ENCODE results near the gene RPGRIP1. TPM values are rescaled to one million over a fixed set of nuclear protein-coding genes. Genes with fewer than 3 reads are reported as not detected.

The RPGRIP1 gene
- total and polyA plus RNA-seq, 2 experiments from 2014 or later, result 0.31 TPM; not detected in 1

DNA sequence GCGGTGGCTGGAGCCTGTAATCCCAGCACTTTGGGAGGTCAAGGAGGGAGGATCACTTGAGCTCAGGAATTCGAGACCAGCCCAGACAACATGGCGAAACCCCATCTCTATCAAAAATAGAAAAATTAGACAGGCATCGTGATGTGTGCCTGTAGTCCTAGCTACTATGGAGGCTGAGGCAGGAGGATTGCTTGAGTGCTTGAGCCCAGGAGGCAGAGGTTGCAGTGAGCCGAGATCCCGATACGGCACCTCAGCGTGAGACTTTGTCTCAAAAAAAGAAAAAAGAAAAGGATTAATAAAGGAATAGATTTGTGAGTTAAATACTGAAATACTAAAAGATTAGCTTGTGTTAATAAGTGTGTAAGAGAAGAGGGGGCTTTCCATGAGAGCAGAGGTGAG, 29.4 kb downstream of the RPGRIP1 start:
- TF ChIP-seq, protein P1, sequence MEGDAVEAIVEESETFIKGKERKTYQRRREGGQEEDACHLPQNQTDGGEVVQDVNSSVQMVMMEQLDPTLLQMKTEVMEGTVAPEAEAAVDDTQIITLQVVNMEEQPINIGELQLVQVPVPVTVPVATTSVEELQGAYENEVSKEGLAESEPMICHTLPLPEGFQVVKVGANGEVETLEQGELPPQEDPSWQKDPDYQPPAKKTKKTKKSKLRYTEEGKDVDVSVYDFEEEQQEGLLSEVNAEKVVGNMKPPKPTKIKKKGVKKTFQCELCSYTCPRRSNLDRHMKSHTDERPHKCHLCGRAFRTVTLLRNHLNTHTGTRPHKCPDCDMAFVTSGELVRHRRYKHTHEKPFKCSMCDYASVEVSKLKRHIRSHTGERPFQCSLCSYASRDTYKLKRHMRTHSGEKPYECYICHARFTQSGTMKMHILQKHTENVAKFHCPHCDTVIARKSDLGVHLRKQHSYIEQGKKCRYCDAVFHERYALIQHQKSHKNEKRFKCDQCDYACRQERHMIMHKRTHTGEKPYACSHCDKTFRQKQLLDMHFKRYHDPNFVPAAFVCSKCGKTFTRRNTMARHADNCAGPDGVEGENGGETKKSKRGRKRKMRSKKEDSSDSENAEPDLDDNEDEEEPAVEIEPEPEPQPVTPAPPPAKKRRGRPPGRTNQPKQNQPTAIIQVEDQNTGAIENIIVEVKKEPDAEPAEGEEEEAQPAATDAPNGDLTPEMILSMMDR (IDR thresholded peaks at IDR 0.05; ENCODE audit: low read depth, low read length), result no peak
- Histone ChIP-seq H3K36me3 (no peaks in the 10 kb centered on the region), H3K27me3 (no peaks in the 10 kb centered on the region), H3K9me3 (ENCODE audit: low read depth) (no peaks in the 10 kb centered on the region), H3K4me3 (no peak overlapping the region), H3K27ac (peak overlapping the region; percentile 79), H3K4me1 (ENCODE audit: low read depth) (peaks cover 10% of the 10 kb centered on the region)
- DNase-seq (ENCODE audit: low read depth in 1 of 2, low spot score in 1 of 2), result no peak

DNA sequence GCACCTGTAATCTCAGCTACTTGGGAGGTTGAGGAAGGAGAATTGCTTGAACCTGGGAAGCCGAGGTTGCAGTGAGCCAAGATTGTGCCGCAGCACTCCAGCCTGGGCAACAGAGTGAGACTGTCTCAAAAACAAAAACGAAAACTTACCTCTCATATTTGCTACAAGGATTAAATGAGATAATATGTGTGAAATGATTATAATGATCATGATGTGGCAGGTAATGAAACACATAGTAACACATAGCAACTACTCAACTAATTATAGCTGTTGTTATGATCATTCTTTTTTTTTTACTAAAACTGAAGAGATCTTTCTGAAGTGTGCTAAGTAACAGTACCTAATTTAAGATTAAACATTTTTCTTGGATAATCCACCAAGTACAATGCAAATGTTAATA, 30.1 kb downstream of the RPGRIP1 start:
- Histone ChIP-seq H3K36me3 (no peaks in the 10 kb centered on the region), H3K27ac (no peak overlapping the region), H3K4me1 (ENCODE audit: low read depth) (peaks cover 10% of the 10 kb centered on the region), H3K27me3 (no peaks in the 10 kb centered on the region), H3K4me3 (no peak overlapping the region), H3K9me3 (ENCODE audit: low read depth) (no peaks in the 10 kb centered on the region)
- TF ChIP-seq, protein P1 (IDR thresholded peaks at IDR 0.05; ENCODE audit: low read depth, low read length), result no peak
- no peak for DNase-seq (ENCODE audit: low read depth in 1 of 2, low spot score in 1 of 2)

DNA sequence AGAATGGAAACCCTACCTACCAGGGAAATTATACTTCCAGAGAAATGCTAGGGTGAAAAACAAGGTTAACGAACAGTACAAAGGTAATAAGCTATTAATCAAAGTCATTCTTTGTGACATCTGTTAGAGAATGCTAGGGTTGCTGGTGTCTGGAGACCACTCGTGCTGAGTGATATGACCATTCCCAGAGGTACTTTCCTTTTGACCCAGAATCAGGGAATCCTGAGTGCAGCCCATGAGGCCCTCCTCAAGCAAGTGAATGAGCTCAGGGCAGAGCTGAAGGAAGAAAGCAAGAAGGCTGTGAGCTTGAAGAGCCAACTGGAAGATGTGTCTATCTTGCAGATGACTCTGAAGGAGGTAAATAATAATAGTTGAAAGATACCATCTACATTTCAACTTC, 31.7 kb downstream of the RPGRIP1 start:
- no peak overlapping the region for H3K4me3 ChIP-seq
- DNase-seq (ENCODE audit: low read depth in 1 of 2, low spot score in 1 of 2), result no peak
- no peaks in the 10 kb centered on the region for H3K27me3 ChIP-seq
- no peak overlapping the region for H3K27ac ChIP-seq
- no peaks in the 10 kb centered on the region for H3K9me3 ChIP-seq (ENCODE audit: low read depth)
- peaks cover 10% of the 10 kb centered on the region for H3K4me1 ChIP-seq (ENCODE audit: low read depth)
- no peaks in the 10 kb centered on the region for H3K36me3 ChIP-seq
- TF ChIP-seq, protein P1 (IDR thresholded peaks at IDR 0.05; ENCODE audit: low read depth, low read length), result no peak

DNA sequence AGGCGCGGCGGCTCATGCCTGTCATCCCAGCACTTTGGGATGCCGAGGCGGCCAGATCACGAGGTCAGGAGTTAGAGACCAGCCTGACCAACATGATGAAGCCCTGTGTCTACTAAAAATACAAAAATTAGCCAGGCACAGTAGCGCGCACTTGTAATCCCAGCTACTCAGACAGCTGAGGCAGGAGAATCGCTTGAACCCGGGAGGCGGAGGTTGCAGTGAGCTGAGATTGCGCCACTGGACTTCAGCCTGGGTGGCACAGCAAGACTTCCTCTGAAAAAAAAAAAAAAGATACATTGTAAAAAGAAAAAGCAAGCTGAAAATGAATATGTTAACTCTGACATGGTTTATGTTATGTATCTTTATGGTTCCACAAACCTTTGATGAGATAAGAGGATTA, 33.6 kb downstream of the RPGRIP1 start:
- Histone ChIP-seq H3K27me3 (no peaks in the 10 kb centered on the region), H3K4me1 (ENCODE audit: low read depth) (no peaks in the 10 kb centered on the region), H3K4me3 (no peak overlapping the region), H3K36me3 (no peaks in the 10 kb centered on the region), H3K27ac (no peak overlapping the region), H3K9me3 (ENCODE audit: low read depth) (no peaks in the 10 kb centered on the region)
- TF ChIP-seq, protein P1 (IDR thresholded peaks at IDR 0.05; ENCODE audit: low read depth, low read length), result no peak
- no peak for DNase-seq (ENCODE audit: low read depth in 1 of 2, low spot score in 1 of 2)

DNA sequence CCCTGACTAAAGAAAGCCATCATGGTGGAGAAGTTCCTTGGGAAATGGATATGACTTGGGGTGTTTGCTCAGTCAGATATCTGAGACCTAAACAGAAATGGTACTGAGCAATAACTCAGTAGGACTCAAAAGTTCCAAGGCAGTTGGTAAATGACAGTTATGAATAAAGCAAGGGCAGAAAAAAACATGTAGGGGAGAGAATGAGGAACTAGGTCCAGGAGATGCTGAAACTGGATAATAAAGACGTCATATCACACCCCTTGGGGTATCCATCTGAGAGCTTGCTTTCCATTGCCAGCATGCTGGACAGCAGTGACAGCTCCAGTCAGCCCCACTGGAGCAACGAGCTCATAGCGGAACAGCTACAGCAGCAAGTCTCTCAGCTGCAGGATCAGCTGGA, 37.5 kb downstream of the RPGRIP1 start:
- TF ChIP-seq, protein P1 (IDR thresholded peaks at IDR 0.05; ENCODE audit: low read depth, low read length), result no peak
- DNase-seq (ENCODE audit: low read depth in 1 of 2, low spot score in 1 of 2), result peak in 1 of 2 donors; percentile 32

DNA sequence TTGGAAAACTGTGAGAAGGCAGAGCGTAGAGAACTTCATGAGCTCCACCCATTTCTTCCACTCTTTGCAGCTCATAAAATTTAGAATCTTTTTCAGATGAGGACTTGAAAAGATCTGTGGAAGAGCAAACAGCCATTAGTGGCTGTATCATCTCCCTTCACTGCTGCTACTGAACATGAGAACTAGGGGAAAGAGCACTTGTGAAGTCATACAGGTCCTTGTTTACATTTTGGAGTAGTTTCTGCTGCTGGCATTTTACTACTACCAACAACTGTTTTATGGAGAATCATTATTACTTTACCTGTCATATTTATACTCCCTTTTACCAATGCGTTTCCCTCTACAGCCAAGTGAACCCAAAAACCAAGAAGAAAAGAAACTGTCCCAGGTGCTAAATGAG, 41.0 kb downstream of the RPGRIP1 start:
- no peak for DNase-seq (ENCODE audit: low read depth in 1 of 2, low spot score in 1 of 2)

More for the DNA sequence above, 37.5 kb downstream of the RPGRIP1 start:
- Histone ChIP-seq H3K27ac (no peak overlapping the region), H3K9me3 (ENCODE audit: low read depth) (no peaks in the 10 kb centered on the region), H3K4me3 (no peak overlapping the region), H3K27me3 (no peaks in the 10 kb centered on the region), H3K36me3 (no peaks in the 10 kb centered on the region), H3K4me1 (ENCODE audit: low read depth) (no peaks in the 10 kb centered on the region)

More for the DNA sequence above, 41.0 kb downstream of the RPGRIP1 start:
- H3K36me3 ChIP-seq, result no peaks in the 10 kb centered on the region
- H3K27ac ChIP-seq, result no peak overlapping the region
- TF ChIP-seq, protein P1 (IDR thresholded peaks at IDR 0.05; ENCODE audit: low read depth, low read length), result no peak
- H3K4me1 ChIP-seq (ENCODE audit: low read depth), result no peaks in the 10 kb centered on the region
- H3K27me3 ChIP-seq, result no peaks in the 10 kb centered on the region
- H3K4me3 ChIP-seq, result no peak overlapping the region
- no peaks in the 10 kb centered on the region for H3K9me3 ChIP-seq (ENCODE audit: low read depth)
